H9 (cell line): ENCODE data around the gene FIBP. TPM values are rescaled to one million over a fixed set of nuclear protein-coding genes. Genes with fewer than 3 reads are reported as not detected.
A peak's percentile ranks its signal among the peaks of the same experiment; 100 is the strongest.

ENCODE experiments used
- DNase-seq: peaks from one replicate; pipeline ENCODE4 v3.0.0-alpha.2; 2017
- H2AFZ ChIP-seq: one replicate; pipeline ENCODE4 v1.6.1; 2013; ENCODE audit warnings: mild to moderate bottlenecking, low read length, control low read depth, moderate library complexity
- H2AK5ac ChIP-seq: 2 replicates; pipeline ENCODE4 v1.6.1; 2013; ENCODE audit warnings: low read length, control low read depth, mixed read lengths; ENCODE audit not compliant: insufficient read length
- H2BK120ac ChIP-seq: one replicate; pipeline ENCODE4 v1.6.1; 2013; ENCODE audit warnings: low read depth, mild to moderate bottlenecking, low read length, control low read depth, inconsistent platforms; ENCODE audit not compliant: poor library complexity, severe bottlenecking
- H2BK12ac ChIP-seq: 2 replicates; pipeline ENCODE4 v1.6.1; 2013; ENCODE audit warnings: low read length, control low read depth, mixed read lengths, low read depth; ENCODE audit not compliant: insufficient read length
- H2BK15ac ChIP-seq: 2 replicates; pipeline ENCODE4 v1.6.1; 2013; ENCODE audit warnings: low read depth, low read length, control low read depth
- H2BK20ac ChIP-seq: one replicate; pipeline ENCODE4 v1.6.1; 2013; ENCODE audit warnings: low read depth, mild to moderate bottlenecking, low read length, control low read depth, inconsistent platforms; ENCODE audit not compliant: poor library complexity, severe bottlenecking
- H2BK5ac ChIP-seq: 2 replicates; pipeline ENCODE4 v1.6.1; 2013; ENCODE audit warnings: low read length, control low read depth, mixed read lengths; ENCODE audit not compliant: insufficient read length
- H3K14ac ChIP-seq: 2 replicates; pipeline ENCODE4 v1.6.1; 2013; ENCODE audit warnings: low read length, control low read depth; ENCODE audit not compliant: insufficient read depth
- H3K18ac ChIP-seq: 2 replicates; pipeline ENCODE4 v1.6.1; 2013; ENCODE audit warnings: low read depth, mild to moderate bottlenecking, mixed read lengths, low read length, control low read depth; ENCODE audit not compliant: insufficient read length
- H3K23ac ChIP-seq: 2 replicates; pipeline ENCODE4 v1.6.1; 2013; ENCODE audit warnings: low read length, control low read depth, mixed read lengths, low read depth; ENCODE audit not compliant: insufficient read length
- H3K23me2 ChIP-seq: 2 replicates; pipeline ENCODE4 v1.6.1; 2013; ENCODE audit warnings: low read depth, mild to moderate bottlenecking, mixed read lengths, low read length, control low read depth; ENCODE audit not compliant: insufficient read length, poor library complexity, severe bottlenecking
- H3K27ac ChIP-seq: 2 replicates; pipeline ENCODE4 v1.5.1; 2013; ENCODE audit warnings: low read length, control low read depth, mixed read lengths, low read depth; ENCODE audit not compliant: insufficient read length
- H3K27me3 ChIP-seq: 2 replicates; pipeline ENCODE4 v1.6.1; 2013; ENCODE audit warnings: low read length, control low read depth, inconsistent platforms; ENCODE audit not compliant: insufficient read depth
- H3K4ac ChIP-seq: 2 replicates; pipeline ENCODE4 v1.6.1; 2013; ENCODE audit warnings: low read depth, mild to moderate bottlenecking, control low read depth, inconsistent platforms, low read length, moderate library complexity
- H3K4me1 ChIP-seq: 2 replicates; pipeline ENCODE4 v1.6.1; 2013; ENCODE audit warnings: low read length, control low read depth, inconsistent platforms; ENCODE audit not compliant: insufficient read depth
- H3K4me2 ChIP-seq: 2 replicates; pipeline ENCODE4 v1.6.1; 2013; ENCODE audit warnings: low read length, control low read depth, mixed read lengths; ENCODE audit not compliant: insufficient read length, insufficient read depth
- H3K56ac ChIP-seq: 2 replicates; pipeline ENCODE4 v1.6.1; 2013; ENCODE audit warnings: low read depth, mild to moderate bottlenecking, mixed read lengths, low read length, control low read depth; ENCODE audit not compliant: insufficient read length
- H3K79me1 ChIP-seq: 2 replicates; pipeline ENCODE4 v1.6.1; 2013; ENCODE audit warnings: low read depth, mild to moderate bottlenecking, moderate library complexity, low read length, control low read depth, inconsistent platforms; ENCODE audit not compliant: insufficient read depth, poor library complexity, severe bottlenecking
- H3K79me2 ChIP-seq: 2 replicates; pipeline ENCODE4 v1.6.1; 2013; ENCODE audit warnings: low read length, control low read depth, inconsistent platforms; ENCODE audit not compliant: insufficient read depth
- H3K9ac ChIP-seq: 2 replicates; pipeline ENCODE4 v1.6.1; 2013; ENCODE audit warnings: low read length, control low read depth, mixed read lengths; ENCODE audit not compliant: insufficient read length; ENCODE audit errors: extremely low read depth
- H3K9me3 ChIP-seq: one replicate; pipeline ENCODE4 v1.6.1; 2013; ENCODE audit warnings: low read depth, low read length, inconsistent platforms; ENCODE audit not compliant: control insufficient read depth
- H3T11ph ChIP-seq: one replicate; pipeline ENCODE4 v1.6.1; 2013; ENCODE audit warnings: mild to moderate bottlenecking, low read length, control low read depth, inconsistent platforms
- H4K20me1 ChIP-seq: one replicate; pipeline ENCODE4 v1.6.1; 2013; ENCODE audit not compliant: control insufficient read depth, insufficient read length, insufficient read depth
- H4K5ac ChIP-seq: 2 replicates; pipeline ENCODE4 v1.6.1; 2013; ENCODE audit warnings: low read depth, mild to moderate bottlenecking, mixed read lengths, low read length, control low read depth; ENCODE audit not compliant: insufficient read length
- H4K8ac ChIP-seq: replicated peaks from 2 replicates; pipeline ENCODE4 v1.6.1; 2013; ENCODE audit warnings: low read length, control low read depth, mixed read lengths, low read depth; ENCODE audit not compliant: insufficient read length
- H4K91ac ChIP-seq: 2 replicates; pipeline ENCODE4 v1.6.1; 2013; ENCODE audit warnings: low read depth, mild to moderate bottlenecking, moderate library complexity, mixed read lengths, low read length, control low read depth; ENCODE audit not compliant: insufficient read length
- H3K27ac Mint-ChIP-seq, 3 experiments: 2 replicates in 2 of 3; 3 replicates in 1 of 3; pipeline ENCODE4 v1.8.0; 2020 to 2021; ENCODE audit warnings: mixed read lengths in 3 of 3, mild to moderate bottlenecking in 1 of 3, moderate library complexity in 1 of 3
- H3K27me3 Mint-ChIP-seq: 2 replicates; pipeline ENCODE4 v1.8.0; 2021; ENCODE audit warnings: low read depth, mild to moderate bottlenecking, moderate library complexity, mixed read lengths
- H3K36me3 Mint-ChIP-seq, 3 experiments: 2 replicates in 2 of 3; 3 replicates in 1 of 3; pipeline ENCODE4 v1.8.0; 2020 to 2021; ENCODE audit warnings: low read depth in 3 of 3, mixed read lengths in 3 of 3; ENCODE audit not compliant: insufficient read depth in 1 of 3
- H3K4me1 Mint-ChIP-seq, 2 experiments: 2 replicates each; pipeline ENCODE4 v1.8.0; 2020; ENCODE audit warnings: mixed read lengths in 2 of 2
- H3K4me3 Mint-ChIP-seq, 2 experiments: 2 replicates in 1 of 2; 3 replicates in 1 of 2; pipeline ENCODE4 v1.8.0; 2020 to 2021; ENCODE audit warnings: mild to moderate bottlenecking in 2 of 2, mixed read lengths in 2 of 2, moderate library complexity in 1 of 2
- H3K9me3 Mint-ChIP-seq, 2 experiments: 2 replicates in 1 of 2; 3 replicates in 1 of 2; pipeline ENCODE4 v1.8.0; 2020; ENCODE audit warnings: mild to moderate bottlenecking in 2 of 2, mixed read lengths in 2 of 2, moderate library complexity in 1 of 2
- WGBS: extraction: QIAGEN DNeasy Blood & Tissue Kit; methylation state at CpG from one replicate; pipeline ENCODE4 v1.1.7; 2013; ENCODE audit warnings: missing lambda C conversion rate, low lambda C conversion rate, mixed read lengths; ENCODE audit not compliant: insufficient read length; ENCODE audit errors: extremely low coverage; 5-methylcytosine and 5-hydroxymethylcytosine counted together
- total RNA-seq: library from RNA; stranded (reverse); gene quantifications from 2 replicates; pipeline ENCODE4 v1.2.1, GENCODE V29; 2021
- TF ChIP-seq, protein P1 (sequence below): fragments of 200-600 bp; sonication (generic); conservative IDR thresholded peaks from 3 replicates; pipeline ENCODE4 v1.8.0; 2021; ENCODE audit warnings: antibody characterized with exemption, mild to moderate bottlenecking

FIBP gene
- total RNA-seq, 1 experiment from 2014 or later, result 87.0 TPM

DNA sequence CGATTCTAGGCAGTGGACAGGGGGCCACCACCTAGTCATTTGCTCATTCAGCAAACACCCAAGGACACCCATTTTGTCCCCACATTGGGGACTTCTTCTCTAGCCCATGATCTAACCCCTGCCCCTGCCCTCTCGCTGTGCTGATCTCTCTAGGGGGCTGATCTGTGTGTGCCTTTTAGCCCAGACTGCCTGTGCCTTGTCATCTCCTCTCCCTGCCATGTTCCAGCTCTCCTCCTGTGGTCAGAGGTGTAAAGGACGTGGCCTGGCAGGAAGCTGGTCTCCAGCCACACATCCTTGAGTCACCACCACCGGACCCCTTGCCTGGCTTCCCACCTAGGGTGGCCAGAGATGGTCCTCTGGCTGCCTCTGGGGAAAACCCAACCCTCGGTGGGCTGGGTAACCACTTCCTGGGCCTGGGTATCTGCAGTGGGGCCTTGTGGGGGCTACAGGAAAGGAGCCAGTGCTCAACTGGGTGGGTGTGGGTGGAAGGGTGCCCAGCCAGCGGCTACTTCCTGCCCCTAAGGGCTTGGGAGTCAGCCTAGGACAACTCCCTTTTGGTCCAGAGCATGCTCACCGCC, 7.3 kb downstream of the FIBP start:
- no peak overlapping the region for H2BK20ac ChIP-seq
- Mint-ChIP-seq H3K4me1 (peaks cover 2 to 6% of the 10 kb centered on the region in 2 experiments), H3K4me3 (no peak overlapping the region), H3K27me3 (peaks cover 17% of the 10 kb centered on the region), H3K36me3 (peaks cover 24 to 42% (median 39%) of the 10 kb centered on the region in 3 experiments), H3K27ac (peak overlapping the region in 1 of 3 experiments; percentile 9; a peak in 2 of 7 replicates), H3K9me3 (no peaks in the 10 kb centered on the region; a peak in 1 of 5 replicates)
- WGBS, result no CpG with 5 or more reads among the region's 7 CpGs
- TF ChIP-seq, protein P1, sequence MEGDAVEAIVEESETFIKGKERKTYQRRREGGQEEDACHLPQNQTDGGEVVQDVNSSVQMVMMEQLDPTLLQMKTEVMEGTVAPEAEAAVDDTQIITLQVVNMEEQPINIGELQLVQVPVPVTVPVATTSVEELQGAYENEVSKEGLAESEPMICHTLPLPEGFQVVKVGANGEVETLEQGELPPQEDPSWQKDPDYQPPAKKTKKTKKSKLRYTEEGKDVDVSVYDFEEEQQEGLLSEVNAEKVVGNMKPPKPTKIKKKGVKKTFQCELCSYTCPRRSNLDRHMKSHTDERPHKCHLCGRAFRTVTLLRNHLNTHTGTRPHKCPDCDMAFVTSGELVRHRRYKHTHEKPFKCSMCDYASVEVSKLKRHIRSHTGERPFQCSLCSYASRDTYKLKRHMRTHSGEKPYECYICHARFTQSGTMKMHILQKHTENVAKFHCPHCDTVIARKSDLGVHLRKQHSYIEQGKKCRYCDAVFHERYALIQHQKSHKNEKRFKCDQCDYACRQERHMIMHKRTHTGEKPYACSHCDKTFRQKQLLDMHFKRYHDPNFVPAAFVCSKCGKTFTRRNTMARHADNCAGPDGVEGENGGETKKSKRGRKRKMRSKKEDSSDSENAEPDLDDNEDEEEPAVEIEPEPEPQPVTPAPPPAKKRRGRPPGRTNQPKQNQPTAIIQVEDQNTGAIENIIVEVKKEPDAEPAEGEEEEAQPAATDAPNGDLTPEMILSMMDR, result no peak
- H4K91ac ChIP-seq, result no peak overlapping the region
- no peak overlapping the region for H3K4ac ChIP-seq
- no peak overlapping the region for H3K14ac ChIP-seq
- no peak overlapping the region for H2BK5ac ChIP-seq
- H3K79me2 ChIP-seq, result no peaks in the 10 kb centered on the region
- no peaks in the 10 kb centered on the region for H3K9me3 ChIP-seq
- no peak overlapping the region for H4K8ac ChIP-seq
- no peak overlapping the region for H3K9ac ChIP-seq
- H3K56ac ChIP-seq, result no peak overlapping the region
- no peak overlapping the region for H3K18ac ChIP-seq
- no peak overlapping the region for H3K27ac ChIP-seq
- no peaks in the 10 kb centered on the region for H3K27me3 ChIP-seq
- no peak overlapping the region for H2AK5ac ChIP-seq
- no peaks in the 10 kb centered on the region for H3K4me1 ChIP-seq
- H3K23ac ChIP-seq, result no peak overlapping the region
- no peaks in the 10 kb centered on the region for H3K23me2 ChIP-seq
- no peak overlapping the region for H4K5ac ChIP-seq
- H3K79me1 ChIP-seq, result no peaks in the 10 kb centered on the region
- no peak overlapping the region for H2AFZ ChIP-seq
- H3T11ph ChIP-seq, result no peak overlapping the region
- no peak overlapping the region for H2BK12ac ChIP-seq
- no peak for DNase-seq
- no peak overlapping the region for H2BK15ac ChIP-seq
- H2BK120ac ChIP-seq, result no peak overlapping the region
- H3K4me2 ChIP-seq, result no peak overlapping the region
- no peaks in the 10 kb centered on the region for H4K20me1 ChIP-seq
